ENCODE data around the gene CIROP.

- TF ChIP-seq CTCF (IDR thresholded peaks at IDR 0.05) (no peak), POLR2A (IDR thresholded peaks at IDR 0.05) (no peak), POLR2AphosphoS5 (IDR thresholded peaks at IDR 0.05) (no peak), EP300 (IDR thresholded peaks at IDR 0.05) (no peak)
Observed at GRCh38 chr14:23054000-23054811, 50.6 kb downstream of the CIROP start.

Measured in suprapubic skin (tissue), 4 donors.